Smooth muscle cell of trachea (primary cell): ENCODE results near the gene PIK3R4. TPM values are rescaled to one million over a fixed set of nuclear protein-coding genes. Genes with fewer than 3 reads are reported as not detected.

Experiments used
- total RNA-seq: library from RNA; depleted of rRNA; stranded (reverse); fragments of >200 nt; gene quantifications from 2 replicates; pipeline ENCODE4 v1.2.1, GENCODE V29; 2014

PIK3R4 gene
- 37.2 and 40.5 TPM in 2 replicates for total RNA-seq

GRCh38 chr3:130746246-130747039 is at the start of gene PIK3R4:
Gene PIK3R4 (minus strand): TSS chr3:130746829. CDS start chr3:130745218, 1,611 bp downstream.

Other genes starting within 250 kb of the PIK3R4 start
- gene COL6A6, start 229.7 kb downstream of the PIK3R4 start, total RNA-seq, result 1.6 and 4.1 TPM in 2 replicates
- 116 and 137 TPM in 2 replicates for gene ATP2C1, start 147.3 kb upstream of the PIK3R4 start, total RNA-seq